Neuronal stem cell (in vitro differentiated cells): ENCODE measurements around the gene NELL1.

Experiments
- DNase-seq: peaks from one replicate; pipeline ENCODE4 v3.0.0-alpha.2; 2013; ENCODE audit warnings: low spot score
- H2AFZ ChIP-seq: one replicate; pipeline ENCODE4 v1.6.1; 2013; ENCODE audit warnings: mild to moderate bottlenecking, low read length, inconsistent platforms
- H2AK5ac ChIP-seq: 2 replicates; pipeline ENCODE4 v1.6.1; 2013; ENCODE audit warnings: low read depth, mild to moderate bottlenecking, inconsistent platforms, low read length, moderate library complexity, mixed read lengths
- H2BK120ac ChIP-seq: 2 replicates; pipeline ENCODE4 v1.6.1; 2013; ENCODE audit warnings: low read depth, mild to moderate bottlenecking, inconsistent platforms, low read length, moderate library complexity, mixed read lengths
- H2BK12ac ChIP-seq: one replicate; pipeline ENCODE4 v1.6.1; 2013; ENCODE audit warnings: low read length, inconsistent platforms
- H2BK15ac ChIP-seq: 2 replicates; pipeline ENCODE4 v1.6.1; 2013; ENCODE audit warnings: mild to moderate bottlenecking, low read length, inconsistent platforms, mixed read lengths
- H2BK5ac ChIP-seq: one replicate; pipeline ENCODE4 v1.6.1; 2013; ENCODE audit warnings: inconsistent platforms, mild to moderate bottlenecking, low read length, moderate library complexity
- H3K14ac ChIP-seq: one replicate; pipeline ENCODE4 v1.6.1; 2013; ENCODE audit warnings: low read length, inconsistent platforms
- H3K18ac ChIP-seq: 2 replicates; pipeline ENCODE4 v1.6.1; 2013; ENCODE audit warnings: low read length, inconsistent platforms
- H3K23ac ChIP-seq: 2 replicates; pipeline ENCODE4 v1.6.1; 2013; ENCODE audit warnings: low read depth, mild to moderate bottlenecking, mixed read lengths, low read length, inconsistent platforms; ENCODE audit not compliant: poor library complexity
- H3K27ac ChIP-seq: replicated peaks from 3 replicates; pipeline ENCODE4 v1.5.1; 2013; ENCODE audit warnings: low read length, inconsistent platforms
- H3K27me3 ChIP-seq, 3 experiments: 2 replicates each; pipeline ENCODE4 v1.6.1; 2013; ENCODE audit warnings: low read length in 3 of 3, mild to moderate bottlenecking in 2 of 3, inconsistent platforms in 1 of 3, low read depth in 1 of 3, mixed read lengths in 1 of 3, moderate library complexity in 1 of 3; ENCODE audit not compliant: control insufficient read depth in 3 of 3, insufficient read depth in 3 of 3
- H3K36me3 ChIP-seq, 2 donors: replicated peaks in 1 of 2; 2 replicates each; pipeline ENCODE4 v1.6.1; 2013; ENCODE audit warnings: low read length in 2 of 2; ENCODE audit not compliant: control insufficient read depth in 2 of 2, insufficient read depth in 2 of 2
- H3K4ac ChIP-seq: 2 replicates; pipeline ENCODE4 v1.6.1; 2013; ENCODE audit warnings: inconsistent platforms, mild to moderate bottlenecking, low read length, moderate library complexity
- H3K4me1 ChIP-seq, 2 donors: 1 replicate in 1 of 2; 2 replicates in 1 of 2; pipeline ENCODE4 v1.6.1; 2013; ENCODE audit warnings: low read length in 2 of 2, low read depth in 1 of 2; ENCODE audit not compliant: control insufficient read depth in 2 of 2, insufficient read depth in 1 of 2
- H3K4me2 ChIP-seq: one replicate; pipeline ENCODE4 v1.6.1; 2013; ENCODE audit warnings: mild to moderate bottlenecking, low read length, inconsistent platforms; ENCODE audit not compliant: insufficient read depth, poor library complexity, severe bottlenecking
- H3K4me3 ChIP-seq, 2 donors: 2 replicates each; pipeline ENCODE4 v1.5.1; 2013; ENCODE audit warnings: low read length in 2 of 2, mild to moderate bottlenecking in 2 of 2, inconsistent platforms in 1 of 2, moderate library complexity in 1 of 2
- H3K79me1 ChIP-seq: one replicate; pipeline ENCODE4 v1.6.1; 2013; ENCODE audit warnings: low read depth, mild to moderate bottlenecking, inconsistent platforms, low read length, moderate library complexity
- H3K9ac ChIP-seq: one replicate; pipeline ENCODE4 v1.6.1; 2013; ENCODE audit warnings: mild to moderate bottlenecking, low read depth, low read length, inconsistent platforms; ENCODE audit not compliant: poor library complexity
- H3K9me3 ChIP-seq, 2 donors: replicated peaks in 1 of 2; 2 replicates each; pipeline versions ENCODE3 to v1.6.1; 2013; ENCODE audit warnings: low read length in 2 of 2, mild to moderate bottlenecking in 2 of 2, inconsistent platforms in 1 of 2, low read depth in 1 of 2, mixed read lengths in 1 of 2, moderate library complexity in 1 of 2; ENCODE audit not compliant: control insufficient read depth in 2 of 2, insufficient read depth in 1 of 2
- H4K8ac ChIP-seq: one replicate; pipeline ENCODE4 v1.6.1; 2013; ENCODE audit warnings: low read depth, mild to moderate bottlenecking, inconsistent platforms, low read length, moderate library complexity
- H4K91ac ChIP-seq: one replicate; pipeline ENCODE4 v1.6.1; 2013; ENCODE audit warnings: low read length, low read depth, mild to moderate bottlenecking, inconsistent platforms; ENCODE audit not compliant: poor library complexity
- WGBS, 2 donors: extraction: QIAGEN DNeasy Blood & Tissue Kit; methylation state at CpG; one replicate each; pipeline ENCODE4 v1.1.7; 2013; ENCODE audit warnings: missing lambda C conversion rate in 2 of 2, mixed read lengths in 1 of 2; ENCODE audit not compliant: insufficient read length in 2 of 2, insufficient replicate concordance in 1 of 2; ENCODE audit errors: extremely low coverage in 2 of 2; 5-methylcytosine and 5-hydroxymethylcytosine counted together

Gene NELL1

GRCh38 chr11:20926799-20927540 is 257.6 kb downstream of the NELL1 start:
- Histone ChIP-seq H2BK5ac (no peak overlapping the region), H3K36me3 (no peaks in the 10 kb centered on the region), H3K23ac (no peak overlapping the region), H3K18ac (no peak overlapping the region), H3K27ac (no peak overlapping the region), H3K27me3 (no peaks in the 10 kb centered on the region), H2BK15ac (no peak overlapping the region), H4K91ac (no peak overlapping the region), H2BK120ac (no peak overlapping the region), H3K9me3 (no peaks in the 10 kb centered on the region), H3K4me3 (no peak overlapping the region), H3K9ac (no peak overlapping the region), H3K4ac (no peak overlapping the region), H2BK12ac (no peak overlapping the region), H2AK5ac (no peak overlapping the region), H3K4me2 (no peak overlapping the region), H3K4me1 (no peaks in the 10 kb centered on the region), H4K8ac (no peak overlapping the region), H3K14ac (no peak overlapping the region), H2AFZ (no peak overlapping the region), H3K79me1 (no peaks in the 10 kb centered on the region)
- no CpG with 5 or more reads among the region's 4 CpGs for WGBS, 2 donors
- no peak for DNase-seq

GRCh38 chr11:20931029-20931428 is 261.6 kb downstream of the NELL1 start:
- H2BK5ac ChIP-seq: no peak overlapping the region
- no peak overlapping the region for H4K8ac ChIP-seq
- no peaks in the 10 kb centered on the region for H3K4me1 ChIP-seq
- no peaks in the 10 kb centered on the region for H3K27me3 ChIP-seq
- H3K18ac ChIP-seq: no peak overlapping the region
- no peak overlapping the region for H3K4me2 ChIP-seq
- H2BK12ac ChIP-seq: no peak overlapping the region
- WGBS, 2 donors: no CpG with 5 or more reads among the region's 3 CpGs
- no peak overlapping the region for H3K27ac ChIP-seq
- H3K36me3 ChIP-seq: no peaks in the 10 kb centered on the region
- no peaks in the 10 kb centered on the region for H3K9me3 ChIP-seq
- no peak overlapping the region for H2AFZ ChIP-seq
- no peak overlapping the region for H3K9ac ChIP-seq
- no peak overlapping the region for H2BK15ac ChIP-seq
- H3K79me1 ChIP-seq: no peaks in the 10 kb centered on the region
- H2AK5ac ChIP-seq: no peak overlapping the region
- no peak overlapping the region for H3K4me3 ChIP-seq
- H4K91ac ChIP-seq: no peak overlapping the region
- no peak for DNase-seq
- H3K23ac ChIP-seq: no peak overlapping the region
- H3K14ac ChIP-seq: no peak overlapping the region
- H2BK120ac ChIP-seq: no peak overlapping the region
- no peak overlapping the region for H3K4ac ChIP-seq

DNA sequence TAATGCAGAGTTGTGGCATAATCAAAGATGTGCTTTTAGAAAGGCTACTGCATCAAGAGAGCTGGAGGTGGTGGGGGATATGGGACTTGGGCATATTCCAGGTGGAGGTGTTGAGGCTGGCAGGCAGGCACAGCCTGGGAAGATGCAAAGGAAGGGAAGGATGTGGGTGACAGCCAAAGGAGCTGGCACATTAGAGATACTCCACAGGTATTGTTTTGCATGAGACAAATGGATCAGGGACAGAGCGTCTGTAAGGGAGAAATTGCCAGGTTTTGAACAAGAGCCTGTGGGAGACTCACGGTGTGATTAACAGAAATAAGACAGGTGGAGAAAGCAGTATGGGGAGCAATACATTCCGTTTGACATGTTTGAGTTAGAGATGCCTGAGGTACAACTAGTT is 263.7 kb downstream of the NELL1 start:
- H3K4ac ChIP-seq: no peak overlapping the region
- H4K8ac ChIP-seq: no peak overlapping the region
- no peak overlapping the region for H2BK15ac ChIP-seq
- no peaks in the 10 kb centered on the region for H3K79me1 ChIP-seq
- no peak overlapping the region for H2BK5ac ChIP-seq
- WGBS, 2 donors: no CpG with 5 or more reads among the region's 3 CpGs
- H2BK120ac ChIP-seq: no peak overlapping the region
- no peaks in the 10 kb centered on the region for H3K9me3 ChIP-seq
- no peaks in the 10 kb centered on the region for H3K36me3 ChIP-seq
- H3K27me3 ChIP-seq: no peaks in the 10 kb centered on the region
- H3K4me1 ChIP-seq: no peaks in the 10 kb centered on the region
- H3K4me2 ChIP-seq: no peak overlapping the region
- no peak overlapping the region for H2BK12ac ChIP-seq
- no peak overlapping the region for H3K23ac ChIP-seq
- no peak overlapping the region for H4K91ac ChIP-seq
- no peak overlapping the region for H3K4me3 ChIP-seq
- no peak for DNase-seq
- no peak overlapping the region for H3K18ac ChIP-seq
- H3K14ac ChIP-seq: no peak overlapping the region
- H3K9ac ChIP-seq: no peak overlapping the region
- no peak overlapping the region for H2AFZ ChIP-seq
- H2AK5ac ChIP-seq: no peak overlapping the region
- no peak overlapping the region for H3K27ac ChIP-seq

DNA sequence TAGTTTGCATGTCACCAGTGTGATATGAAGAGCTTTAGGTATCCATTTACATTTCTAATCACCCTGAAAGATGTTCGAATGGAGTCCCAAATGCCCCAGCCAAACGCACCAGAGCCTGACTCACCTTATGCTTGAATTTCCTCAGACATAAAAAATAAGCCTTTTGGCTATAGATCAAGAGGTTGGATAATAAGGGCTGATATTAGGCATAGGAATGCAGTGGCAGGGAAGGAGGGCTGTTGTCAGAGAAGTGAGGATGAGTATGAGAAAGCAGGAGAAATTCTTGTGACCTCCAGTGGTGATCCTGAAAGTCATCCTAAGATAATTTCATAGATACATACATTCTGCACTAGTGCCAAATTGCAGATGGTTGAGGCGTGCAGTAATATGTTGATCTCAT is 264.6 kb downstream of the NELL1 start:
- Histone ChIP-seq H3K4me1 (no peaks in the 10 kb centered on the region), H3K27me3 (no peaks in the 10 kb centered on the region), H3K4me3 (no peak overlapping the region), H2AK5ac (no peak overlapping the region), H4K91ac (no peak overlapping the region), H3K14ac (no peak overlapping the region), H2BK5ac (no peak overlapping the region), H4K8ac (no peak overlapping the region), H3K23ac (no peak overlapping the region), H3K9ac (no peak overlapping the region), H2BK120ac (no peak overlapping the region), H3K27ac (no peak overlapping the region), H2BK15ac (no peak overlapping the region), H3K4me2 (no peak overlapping the region), H3K79me1 (no peaks in the 10 kb centered on the region), H3K18ac (no peak overlapping the region), H2AFZ (no peak overlapping the region), H3K9me3 (no peaks in the 10 kb centered on the region), H3K4ac (no peak overlapping the region), H2BK12ac (no peak overlapping the region), H3K36me3 (no peaks in the 10 kb centered on the region)
- no CpG with 5 or more reads among the region's 3 CpGs for WGBS, 2 donors
- DNase-seq: no peak
